Measurements from ENCODE around the gene MGAT3.

GRCh38 chr22:39514373-39514973 lies 57.7 kb downstream of the MGAT3 start:
- TF ChIP-seq TEAD4 (IDR thresholded peaks at IDR 0.05; ENCODE audit: low read depth, low read length) (no peak), TAF1 (IDR thresholded peaks at IDR 0.05; ENCODE audit: low read depth, low read length) (no peak), POLR2A (IDR thresholded peaks at IDR 0.05; ENCODE audit: control extremely low read depth in 1 of 2, low read depth in 2 of 2, low read length in 2 of 2) (no peak)

Data from H1 (cell line).